Spleen (tissue), 11 donors: ENCODE results near the gene SUPT3H. TPM values are rescaled to one million over a fixed set of nuclear protein-coding genes. Genes with fewer than 3 reads are reported as not detected.
"Not testable (repeated sequence)": the region's sequence is repeated elsewhere in the genome, so short reads cannot be mapped to it uniquely, and the experiment has no call there.

Experiments used
- DNase-seq: peaks from one replicate; pipeline ENCODE4 v3.0.0-alpha.2; 2020
- H3K27ac ChIP-seq, 8 donors: fragments of 200-600 bp; sonication (generic) in 7 of 8; 1 replicate in 4 of 8; 2 replicates in 4 of 8; pipeline versions ENCODE4 v1.5.0 to v1.8.0; 2016 to 2021; ENCODE audit warnings: inconsistent platforms in 4 of 8, mild to moderate bottlenecking in 4 of 8, moderate library complexity in 1 of 8
- H3K27me3 ChIP-seq, 7 donors: fragments of 200-600 bp; sonication (generic) in 6 of 7; replicated peaks in 1 of 7; 1 replicate in 4 of 7; 2 replicates in 3 of 7; pipeline versions ENCODE4 v1.5.0 to v1.8.0; 2016 to 2021; ENCODE audit warnings: inconsistent platforms in 3 of 7, mild to moderate bottlenecking in 1 of 7
- H3K36me3 ChIP-seq, 6 donors: fragments of 200-600 bp; sonication (generic) in 5 of 6; 1 replicate in 4 of 6; 2 replicates in 2 of 6; pipeline versions ENCODE4 v1.5.0 to v1.8.0; 2016 to 2021; ENCODE audit warnings: inconsistent platforms in 2 of 6
- H3K4me1 ChIP-seq, 6 donors: fragments of 200-600 bp; sonication (generic) in 5 of 6; 1 replicate in 3 of 6; 2 replicates in 3 of 6; pipeline versions ENCODE4 v1.5.0 to v1.8.0; 2016 to 2021; ENCODE audit warnings: inconsistent platforms in 3 of 6
- H3K4me3 ChIP-seq, 8 donors: fragments of 200-600 bp; sonication (generic) in 7 of 8; 1 replicate in 4 of 8; 2 replicates in 4 of 8; pipeline versions ENCODE4 v1.5.0 to v1.8.0; 2016 to 2021; ENCODE audit warnings: inconsistent platforms in 4 of 8, mild to moderate bottlenecking in 4 of 8, moderate library complexity in 2 of 8
- H3K9me3 ChIP-seq, 8 donors: fragments of 200-600 bp; sonication (generic) in 7 of 8; 1 replicate in 4 of 8; 2 replicates in 4 of 8; pipeline versions ENCODE4 v1.5.0 to v1.8.0; 2016 to 2021; ENCODE audit warnings: inconsistent platforms in 4 of 8
- POLR2A ChIP-seq, 3 donors: fragments of 450-650 bp; IDR thresholded peaks; one replicate each; pipeline ENCODE4 v1.5.1; 2017; ENCODE audit warnings: antibody characterized with exemption in 3 of 3, mild to moderate bottlenecking in 1 of 3
- POLR2AphosphoS5 ChIP-seq, 3 donors: sonication (generic); formaldehyde crosslinking; IDR thresholded peaks; one replicate each; pipeline ENCODE4 v1.5.1; 2017; ENCODE audit warnings: antibody characterized with exemption in 3 of 3
- WGBS, 5 donors: extraction: QIAGEN DNeasy Blood & Tissue Kit in 3 of 5; methylation state at CpG; one replicate each; pipeline versions ENCODE4 v1.1.5 to v1.1.7; 2013 to 2018; 5-methylcytosine and 5-hydroxymethylcytosine counted together
- intact Hi-C: fragments of 100-400 bp; cut with DNase I; formaldehyde crosslinking; loops from one replicate; pipeline ENCODE4 v1.15.0; 2023; ENCODE audit warnings: low total_unique reads
- polyA plus RNA-seq, 3 donors: library from polyadenylated mRNA; stranded (reverse); fragments of 200-250 nt; gene quantifications; one replicate each; pipeline ENCODE4 v1.2.1, GENCODE V29; 2013
- total RNA-seq, 7 donors: library from RNA; depleted of rRNA in 3 of 7; stranded (reverse); fragments of >200 nt in 3 of 7; fragmentation: NEBNext Ultra II Directional in 4 of 7; extraction: Animal tissue kit (Norgen Biotek cat#: 25700) in 4 of 7; gene quantifications; one replicate each; pipeline versions ENCODE4 v1.1.0 to v1.2.1, GENCODE V29; 2016 to 2021
- TF ChIP-seq, protein P1 (sequence below), 11 experiments: fragments of 200-600 bp in 7 of 11; fragments of 450-650 bp in 4 of 11; sonication (generic) in 4 of 11; IDR thresholded peaks in 8 of 11; conservative IDR thresholded peaks in 3 of 11; 1 replicate in 7 of 11; 2 replicates in 4 of 11; pipeline versions ENCODE4 v1.4.0 to v1.8.0; 2016 to 2021; ENCODE audit warnings: antibody characterized with exemption in 11 of 11, inconsistent platforms in 4 of 11, mild to moderate bottlenecking in 1 of 11
- donor health status: healthy with polysubstance abuse.
- donor health status: DM: no; HTN: no; CAD: no; lungs with moderate emphysema.
- donor health status: DM: no; HTN: no; CAD: no.
- donor health status: Bipolar disorder and iron deficiency.
- donor health status: healthy.
- donor health status: DM: no; HTN: no; CAD: no.
- donor health status: DM: yes; HTN: yes; CAD: no.

The SUPT3H gene
- total and polyA plus RNA-seq, 10 donors: 3.1 to 16.8 (median 6.2) TPM

DNA sequence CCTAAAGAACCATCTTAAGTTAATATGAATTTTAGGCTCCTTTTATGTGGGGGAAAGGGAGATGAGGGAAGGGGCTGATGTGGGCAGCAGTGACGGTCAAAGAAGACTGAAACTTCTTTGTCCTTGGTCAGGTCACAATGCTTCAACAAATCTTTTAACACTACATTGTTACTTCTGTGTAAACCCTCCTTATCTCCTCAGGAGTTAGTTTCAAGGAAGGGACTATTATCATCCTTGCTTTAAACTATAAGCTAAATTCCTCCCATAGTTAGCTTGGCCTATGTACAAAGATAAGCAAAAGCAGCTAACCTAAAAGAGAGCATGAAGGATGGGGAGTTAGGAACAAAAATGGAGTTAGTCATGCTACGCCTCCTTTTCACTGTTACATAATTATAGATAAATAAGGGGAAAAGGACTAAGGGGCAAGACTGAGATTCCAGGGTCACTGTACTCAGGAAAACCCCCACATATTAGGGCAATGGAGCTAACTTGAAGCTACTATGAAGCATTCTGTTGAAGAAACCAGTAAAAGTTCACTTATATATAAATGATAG is 222.3 kb downstream of the SUPT3H start:
- Histone ChIP-seq H3K27me3 (no peaks in the 10 kb centered on the region), H3K36me3 (no peaks in the 10 kb centered on the region), H3K4me3 (no peak overlapping the region), H3K27ac (no peak overlapping the region), H3K9me3 (no peaks in the 10 kb centered on the region), H3K4me1 (peaks cover 0 to 12% (median 0%) of the 10 kb centered on the region in 6 donors)
- no peak for DNase-seq
- TF ChIP-seq POLR2AphosphoS5 (IDR thresholded peaks at IDR 0.05) (no peak), POLR2A (IDR thresholded peaks at IDR 0.05) (no peak)
- TF ChIP-seq, protein P1, sequence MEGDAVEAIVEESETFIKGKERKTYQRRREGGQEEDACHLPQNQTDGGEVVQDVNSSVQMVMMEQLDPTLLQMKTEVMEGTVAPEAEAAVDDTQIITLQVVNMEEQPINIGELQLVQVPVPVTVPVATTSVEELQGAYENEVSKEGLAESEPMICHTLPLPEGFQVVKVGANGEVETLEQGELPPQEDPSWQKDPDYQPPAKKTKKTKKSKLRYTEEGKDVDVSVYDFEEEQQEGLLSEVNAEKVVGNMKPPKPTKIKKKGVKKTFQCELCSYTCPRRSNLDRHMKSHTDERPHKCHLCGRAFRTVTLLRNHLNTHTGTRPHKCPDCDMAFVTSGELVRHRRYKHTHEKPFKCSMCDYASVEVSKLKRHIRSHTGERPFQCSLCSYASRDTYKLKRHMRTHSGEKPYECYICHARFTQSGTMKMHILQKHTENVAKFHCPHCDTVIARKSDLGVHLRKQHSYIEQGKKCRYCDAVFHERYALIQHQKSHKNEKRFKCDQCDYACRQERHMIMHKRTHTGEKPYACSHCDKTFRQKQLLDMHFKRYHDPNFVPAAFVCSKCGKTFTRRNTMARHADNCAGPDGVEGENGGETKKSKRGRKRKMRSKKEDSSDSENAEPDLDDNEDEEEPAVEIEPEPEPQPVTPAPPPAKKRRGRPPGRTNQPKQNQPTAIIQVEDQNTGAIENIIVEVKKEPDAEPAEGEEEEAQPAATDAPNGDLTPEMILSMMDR (IDR thresholded peaks at IDR 0.05 in 8 of 11, conservative IDR thresholded peaks at IDR 0.05 in 3 of 11): no peak
- intact Hi-C loops: no loop called here
- 91 to 98% (median 96%) methylated on average over 2 of the region's 2 CpGs for WGBS, 5 donors

DNA sequence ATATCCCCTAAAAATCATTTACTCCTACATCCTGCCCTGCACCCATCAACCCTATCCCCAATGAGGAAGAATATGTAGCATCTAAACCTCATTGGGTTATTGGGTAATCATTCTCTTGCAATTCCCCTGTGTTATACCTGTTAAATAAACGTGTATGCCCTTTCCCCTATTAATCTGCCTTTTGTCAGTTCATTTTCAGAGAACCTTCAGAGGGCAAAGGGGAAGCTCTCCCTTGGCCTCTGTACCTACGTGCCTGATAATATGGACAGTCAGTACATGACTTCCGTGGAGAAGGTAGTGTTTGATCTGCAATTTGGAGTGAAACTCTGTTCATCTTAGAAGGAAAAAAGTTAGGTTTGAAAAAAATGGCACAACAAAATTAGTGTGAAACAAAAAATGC is 223.1 kb downstream of the SUPT3H start:
- H3K9me3 ChIP-seq: no peaks in the 10 kb centered on the region
- no peaks in the 10 kb centered on the region for H3K27me3 ChIP-seq
- WGBS, 5 donors: 78 to 89% (median 82%) methylated on average over 3 of the region's 3 CpGs
- no peak for TF ChIP-seq POLR2AphosphoS5 (IDR thresholded peaks at IDR 0.05)
- TF ChIP-seq POLR2A (IDR thresholded peaks at IDR 0.05): no peak
- no peak overlapping the region for H3K4me3 ChIP-seq
- H3K36me3 ChIP-seq: no peaks in the 10 kb centered on the region
- H3K4me1 ChIP-seq: peaks cover 0 to 12% (median 0%) of the 10 kb centered on the region in 6 donors
- no peak overlapping the region for H3K27ac ChIP-seq
- DNase-seq: no peak
- intact Hi-C loops: no loop called here

DNA sequence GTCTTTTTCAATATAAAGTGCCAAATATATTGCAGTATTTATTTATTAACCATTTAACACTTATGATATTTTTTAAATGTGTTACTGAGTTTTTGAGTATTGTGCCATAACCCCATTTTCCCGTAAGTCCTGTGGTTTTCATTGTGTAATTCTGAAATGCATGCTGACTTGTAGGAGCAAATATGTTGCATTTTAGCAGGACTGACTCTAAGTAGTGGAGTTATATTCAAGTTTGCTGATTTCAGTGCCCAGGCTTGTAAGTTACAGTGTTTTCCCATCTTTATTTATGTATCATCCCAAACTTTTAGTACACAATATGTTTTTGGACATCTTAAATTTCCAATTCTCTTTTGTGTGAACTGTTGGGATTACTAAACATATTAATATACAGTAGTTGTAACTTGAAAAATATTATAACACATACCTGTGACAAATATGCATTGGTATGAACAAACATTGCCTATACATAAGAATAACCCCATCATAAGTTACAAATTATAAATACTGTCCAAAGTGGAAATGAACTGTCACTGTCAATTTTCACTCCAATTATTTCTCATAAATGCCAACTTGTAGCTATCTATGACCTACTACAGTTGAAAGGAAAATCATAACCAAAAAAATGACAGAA is 228.9 kb downstream of the SUPT3H start:
- no peaks in the 10 kb centered on the region for H3K36me3 ChIP-seq
- intact Hi-C loops: no loop called here
- DNase-seq: no peak
- H3K9me3 ChIP-seq: peaks cover 0 to 28% (median 24%) of the 10 kb centered on the region in 8 donors
- no peak overlapping the region for H3K27ac ChIP-seq
- TF ChIP-seq POLR2AphosphoS5 (IDR thresholded peaks at IDR 0.05): no peak
- no peak for TF ChIP-seq POLR2A (IDR thresholded peaks at IDR 0.05)
- TF ChIP-seq, protein P1 (IDR thresholded peaks at IDR 0.05 in 8 of 11, conservative IDR thresholded peaks at IDR 0.05 in 3 of 11): no peak
- H3K4me3 ChIP-seq: no peak overlapping the region
- WGBS, 5 donors: 47 to 79% (median 70%) methylated on average over 1 of the region's 1 CpG
- no peaks in the 10 kb centered on the region for H3K4me1 ChIP-seq
- H3K27me3 ChIP-seq: no peaks in the 10 kb centered on the region

DNA sequence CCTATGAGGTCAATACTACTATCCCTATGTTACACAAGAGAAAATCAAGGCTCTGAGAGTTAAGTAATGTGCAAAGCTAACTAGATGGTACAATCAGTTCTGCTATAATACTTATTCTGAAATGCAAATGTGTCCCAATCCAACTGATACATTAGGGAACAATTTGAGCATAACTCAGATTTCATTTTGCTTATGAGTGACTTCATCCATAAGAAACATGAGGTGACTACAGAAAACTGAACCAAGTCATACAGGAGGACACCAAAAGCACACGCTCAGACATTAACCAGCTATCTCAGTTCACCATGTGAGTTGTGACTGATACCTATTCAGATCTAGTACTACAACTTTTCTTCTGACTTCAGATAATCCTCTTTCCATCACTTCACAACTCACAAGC is 229.5 kb downstream of the SUPT3H start:
- TF ChIP-seq POLR2A (IDR thresholded peaks at IDR 0.05) (no peak), POLR2AphosphoS5 (IDR thresholded peaks at IDR 0.05) (no peak)
- TF ChIP-seq, protein P1 (IDR thresholded peaks at IDR 0.05 in 8 of 11, conservative IDR thresholded peaks at IDR 0.05 in 3 of 11): no peak
- intact Hi-C loops: no loop called here

DNA sequence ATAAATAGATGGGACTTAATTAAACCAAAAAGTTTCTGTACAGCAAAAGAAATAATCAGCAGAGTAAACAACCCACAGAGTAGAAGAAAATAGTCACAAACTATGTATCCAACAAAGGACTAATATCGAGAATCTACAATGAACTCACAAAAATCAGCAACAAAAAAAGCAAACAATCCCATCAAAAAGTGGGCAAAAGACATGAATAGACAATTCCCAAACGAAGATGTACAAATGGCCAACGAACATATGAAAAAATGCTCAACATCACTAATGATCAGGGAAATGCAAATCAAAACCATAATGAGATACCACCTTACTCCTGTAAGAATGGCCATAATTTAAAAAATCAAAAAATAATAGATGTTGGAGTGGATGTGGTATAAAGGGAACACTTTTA is 232.1 kb downstream of the SUPT3H start:
- WGBS, 5 donors: 85 to 95% (median 92%) methylated on average over 3 of the region's 3 CpGs
- H3K4me1 ChIP-seq, DNase-seq, H3K4me3 ChIP-seq, H3K36me3 ChIP-seq, H3K27ac ChIP-seq, H3K27me3 ChIP-seq, intact Hi-C loops: not testable (repeated sequence)
- H3K9me3 ChIP-seq: peaks cover 0 to 59% (median 48%) of the 10 kb centered on the region in 8 donors

More for the DNA sequence above, 229.5 kb downstream of the SUPT3H start:
- no peaks in the 10 kb centered on the region for H3K27me3 ChIP-seq
- WGBS, 5 donors: 72 to 96% (median 86%) methylated on average over 1 of the region's 1 CpG
- no peak overlapping the region for H3K27ac ChIP-seq
- no peaks in the 10 kb centered on the region for H3K36me3 ChIP-seq
- H3K4me1 ChIP-seq: no peaks in the 10 kb centered on the region
- H3K9me3 ChIP-seq: peaks cover 0 to 34% (median 25%) of the 10 kb centered on the region in 8 donors
- no peak overlapping the region for H3K4me3 ChIP-seq
- no peak for DNase-seq
